Progenitor cell of endocrine pancreas (in vitro differentiated cells): ENCODE results near the gene PCED1A. TPM values are rescaled to one million over a fixed set of nuclear protein-coding genes. Genes with fewer than 3 reads are reported as not detected.
A peak's percentile ranks its signal among the peaks of the same experiment; 100 is the strongest.

Experiments used
- DNase-seq: peaks from one replicate; pipeline ENCODE4 v3.0.0; 2021; ENCODE audit warnings: low spot score; ENCODE audit not compliant: unreplicated experiment
- H3K27ac Mint-ChIP-seq: 2 replicates; pipeline ENCODE4 v1.8.0; 2021; ENCODE audit warnings: mild to moderate bottlenecking, moderate library complexity, mixed read lengths
- H3K27me3 Mint-ChIP-seq: 2 replicates; pipeline ENCODE4 v1.8.0; 2021; ENCODE audit warnings: mixed read lengths
- H3K36me3 Mint-ChIP-seq: 2 replicates; pipeline ENCODE4 v1.8.0; 2022; ENCODE audit warnings: mixed read lengths; ENCODE audit not compliant: insufficient read depth
- H3K4me1 Mint-ChIP-seq: 2 replicates; pipeline ENCODE4 v1.8.0; 2021; ENCODE audit warnings: low read depth, mixed read lengths
- H3K4me3 Mint-ChIP-seq: 2 replicates; pipeline ENCODE4 v1.8.0; 2021; ENCODE audit warnings: low read depth, mild to moderate bottlenecking, moderate library complexity, mixed read lengths
- H3K9me3 Mint-ChIP-seq: 2 replicates; pipeline ENCODE4 v1.8.0; 2021; ENCODE audit warnings: low read depth, mixed read lengths
- total RNA-seq: library from RNA; stranded (reverse); gene quantifications from 2 replicates; pipeline ENCODE4 v1.2.1, GENCODE V29; 2021
- TF ChIP-seq, protein P1 (sequence below): fragments of 200-600 bp; sonication (generic); IDR thresholded peaks from one replicate; pipeline ENCODE4 v1.5.0; 2021; ENCODE audit warnings: antibody characterized with exemption, mild to moderate bottlenecking; ENCODE audit not compliant: unreplicated experiment

Gene PCED1A
- total RNA-seq, 1 donor from 2014 or later: 81.1 TPM

DNA sequence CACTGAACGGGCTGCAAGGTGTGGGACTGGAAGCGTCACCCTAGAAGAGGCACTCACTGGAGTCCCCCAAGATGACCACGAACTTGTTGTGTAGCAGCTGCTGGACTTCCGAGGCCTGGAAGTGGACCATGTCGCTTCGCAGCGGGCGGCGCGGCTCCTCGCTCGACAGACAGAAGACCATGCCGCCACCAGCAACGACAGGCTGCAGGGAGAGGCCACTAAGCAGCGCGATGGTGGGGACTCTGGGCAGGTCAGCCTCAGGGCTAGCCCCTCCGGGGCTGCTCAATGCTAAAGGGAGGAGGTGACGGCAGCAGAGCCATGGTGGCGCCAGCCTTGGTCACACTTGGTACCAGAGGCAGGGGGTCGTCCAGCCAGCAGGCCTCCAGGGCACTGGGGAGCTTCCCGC, 720 bp downstream of the PCED1A start:
- TF ChIP-seq, protein P1, sequence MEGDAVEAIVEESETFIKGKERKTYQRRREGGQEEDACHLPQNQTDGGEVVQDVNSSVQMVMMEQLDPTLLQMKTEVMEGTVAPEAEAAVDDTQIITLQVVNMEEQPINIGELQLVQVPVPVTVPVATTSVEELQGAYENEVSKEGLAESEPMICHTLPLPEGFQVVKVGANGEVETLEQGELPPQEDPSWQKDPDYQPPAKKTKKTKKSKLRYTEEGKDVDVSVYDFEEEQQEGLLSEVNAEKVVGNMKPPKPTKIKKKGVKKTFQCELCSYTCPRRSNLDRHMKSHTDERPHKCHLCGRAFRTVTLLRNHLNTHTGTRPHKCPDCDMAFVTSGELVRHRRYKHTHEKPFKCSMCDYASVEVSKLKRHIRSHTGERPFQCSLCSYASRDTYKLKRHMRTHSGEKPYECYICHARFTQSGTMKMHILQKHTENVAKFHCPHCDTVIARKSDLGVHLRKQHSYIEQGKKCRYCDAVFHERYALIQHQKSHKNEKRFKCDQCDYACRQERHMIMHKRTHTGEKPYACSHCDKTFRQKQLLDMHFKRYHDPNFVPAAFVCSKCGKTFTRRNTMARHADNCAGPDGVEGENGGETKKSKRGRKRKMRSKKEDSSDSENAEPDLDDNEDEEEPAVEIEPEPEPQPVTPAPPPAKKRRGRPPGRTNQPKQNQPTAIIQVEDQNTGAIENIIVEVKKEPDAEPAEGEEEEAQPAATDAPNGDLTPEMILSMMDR: no peak
- Mint-ChIP-seq H3K27ac (no peak overlapping the region), H3K36me3 (peaks cover 9% of the 10 kb centered on the region), H3K27me3 (no peaks in the 10 kb centered on the region), H3K9me3 (no peaks in the 10 kb centered on the region), H3K4me1 (peaks cover 6% of the 10 kb centered on the region), H3K4me3 (peak overlapping the region; percentile 77)
- no peak for DNase-seq

GRCh38 chr20:2838847-2839671, 1.4 kb downstream of the PCED1A start:
- TF ChIP-seq, protein P1: no peak
- peaks cover 6% of the 10 kb centered on the region for H3K4me1 Mint-ChIP-seq
- no peaks in the 10 kb centered on the region for H3K27me3 Mint-ChIP-seq
- H3K9me3 Mint-ChIP-seq: no peaks in the 10 kb centered on the region
- peak overlapping the region; percentile 85 for H3K27ac Mint-ChIP-seq
- H3K4me3 Mint-ChIP-seq: peak overlapping the region; percentile 77
- H3K36me3 Mint-ChIP-seq: peaks cover 12% of the 10 kb centered on the region
- DNase-seq: no peak

DNA sequence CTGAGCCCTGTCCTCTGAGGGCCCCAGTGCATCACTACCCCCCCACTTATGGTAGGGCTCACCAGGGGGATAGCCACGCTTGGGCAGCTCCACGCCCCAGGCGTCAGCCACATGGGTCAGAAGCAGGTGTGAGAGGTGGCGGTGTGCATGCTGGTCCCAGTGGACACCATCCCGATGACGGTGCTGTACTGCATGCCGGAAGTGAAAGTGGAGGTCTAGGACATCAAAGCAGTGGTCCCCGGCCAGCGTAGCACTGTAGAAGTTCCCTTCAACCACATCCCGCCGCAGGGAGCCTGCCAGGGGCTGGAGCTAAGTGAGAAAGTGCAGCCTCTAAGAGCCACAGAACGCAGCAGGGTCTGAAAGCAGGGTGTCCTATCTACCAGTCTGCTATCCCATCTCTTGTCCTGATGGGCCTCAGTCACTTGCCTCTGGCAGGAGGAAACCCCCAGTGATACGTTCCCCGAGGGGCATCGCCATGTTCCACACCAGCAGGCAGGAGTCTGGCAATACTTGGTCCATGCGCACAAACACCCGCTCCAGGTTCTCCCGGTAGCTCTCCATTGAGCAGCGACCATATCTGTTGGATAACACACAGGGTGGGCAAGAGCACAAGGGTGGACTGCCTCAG, 2.2 kb downstream of the PCED1A start:
- TF ChIP-seq, protein P1: no peak
- Mint-ChIP-seq H3K9me3 (no peaks in the 10 kb centered on the region), H3K27me3 (no peaks in the 10 kb centered on the region), H3K27ac (no peak overlapping the region), H3K4me1 (peaks cover 6% of the 10 kb centered on the region), H3K4me3 (peak overlapping the region; percentile 30), H3K36me3 (peaks cover 12% of the 10 kb centered on the region)
- DNase-seq: no peak

DNA sequence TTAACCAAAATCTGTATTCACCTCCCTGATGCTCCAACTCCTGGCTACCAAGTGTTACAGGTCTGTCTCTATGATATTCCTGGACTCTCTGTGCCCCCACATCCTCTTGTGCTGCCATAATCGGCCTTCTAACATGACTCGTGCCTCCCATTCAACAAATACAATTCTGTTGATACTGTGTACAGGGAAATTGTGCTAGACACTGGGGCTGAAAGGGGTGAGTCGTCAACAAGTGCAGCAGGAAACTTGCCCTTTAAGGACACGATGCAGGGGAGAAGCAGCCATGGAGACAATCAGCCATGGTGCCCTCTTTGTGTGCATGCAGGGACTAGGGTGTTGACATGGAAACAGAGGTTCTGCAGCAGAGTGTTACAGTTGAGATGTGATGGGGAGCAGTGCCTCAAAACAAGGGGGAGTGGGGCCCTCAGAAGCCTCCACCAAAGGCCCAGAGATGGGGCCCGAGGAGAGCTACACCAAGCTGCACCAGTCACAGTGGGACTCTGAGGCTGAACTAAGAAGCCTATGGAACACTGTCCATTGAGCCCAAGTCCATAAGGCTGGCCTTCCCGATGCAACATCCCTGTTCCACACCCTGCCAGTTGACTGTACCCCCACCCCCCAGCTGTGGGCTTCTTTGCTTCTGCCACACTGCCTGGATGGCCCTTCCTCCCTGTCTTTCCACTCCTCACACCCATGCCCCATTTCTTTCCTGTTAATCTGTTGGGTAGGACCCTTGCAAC, 3.1 kb downstream of the PCED1A start:
- no peak overlapping the region for H3K4me3 Mint-ChIP-seq
- H3K27me3 Mint-ChIP-seq: no peaks in the 10 kb centered on the region
- no peaks in the 10 kb centered on the region for H3K9me3 Mint-ChIP-seq
- peaks cover 12% of the 10 kb centered on the region for H3K36me3 Mint-ChIP-seq
- peaks cover 6% of the 10 kb centered on the region for H3K4me1 Mint-ChIP-seq
- TF ChIP-seq, protein P1: no peak
- DNase-seq: no peak
- no peak overlapping the region for H3K27ac Mint-ChIP-seq

- Mint-ChIP-seq H3K4me3 (no peak overlapping the region), H3K27me3 (no peaks in the 10 kb centered on the region), H3K36me3 (peaks cover 12% of the 10 kb centered on the region), H3K27ac (no peak overlapping the region), H3K4me1 (peaks cover 2% of the 10 kb centered on the region), H3K9me3 (no peaks in the 10 kb centered on the region)
- TF ChIP-seq, protein P1: no peak
- no peak for DNase-seq
Measured at GRCh38 chr20:2836035-2836434, 4.4 kb downstream of the PCED1A start.
